GM21717 (cell line): Measurements from ENCODE around the gene NAALADL1.

Experiments used
- ATAC-seq: cut with Tn5 transposase; IDR thresholded peaks from one replicate; pipeline ENCODE4 v1.9.1; 2021; ENCODE audit warnings: mild to moderate bottlenecking, moderate library complexity; ENCODE audit not compliant: unreplicated experiment

NAALADL1 gene

GRCh38 chr11:65058419-65059054 lies at the start of gene NAALADL1:
TSS of gene NAALADL1 (minus strand) at chr11:65058553. CDS start at chr11:65058521, 32 bp downstream.
- no peak for ATAC-seq

GRCh38 chr11:65107751-65108468 lies 49.6 kb upstream of the NAALADL1 start:
- no peak for ATAC-seq

- no peak for ATAC-seq
Measured at GRCh38 chr11:65107078-65107477, 48.7 kb upstream of the NAALADL1 start.

GRCh38 chr11:65104628-65105027 lies 46.3 kb upstream of the NAALADL1 start:
- ATAC-seq = no peak

- ATAC-seq = no peak
Measured at GRCh38 chr11:65103476-65103875, 45.1 kb upstream of the NAALADL1 start.

- ATAC-seq = no peak
Measured at GRCh38 chr11:65102142-65103095, 44.1 kb upstream of the NAALADL1 start.

GRCh38 chr11:65100674-65101350 lies 42.5 kb upstream of the NAALADL1 start:
- ATAC-seq = no peak

GRCh38 chr11:65096926-65097325 lies 38.6 kb upstream of the NAALADL1 start:
- no peak for ATAC-seq

GRCh38 chr11:65095974-65096806 lies 37.8 kb upstream of the NAALADL1 start, which contains the start of gene VPS51:
TSS of gene VPS51 (plus strand) at chr11:65096214. CDS start at chr11:65096251, 37 bp downstream.
- peak; percentile 82 for ATAC-seq

- ATAC-seq = no peak
Measured at GRCh38 chr11:65095427-65095826, 37.1 kb upstream of the NAALADL1 start.

- no peak for ATAC-seq
Measured at GRCh38 chr11:65090628-65091027, 32.3 kb upstream of the NAALADL1 start.

GRCh38 chr11:65089621-65090020 lies 31.3 kb upstream of the NAALADL1 start:
- ATAC-seq = no peak

- no peak for ATAC-seq
Measured at GRCh38 chr11:65087827-65088226, 29.5 kb upstream of the NAALADL1 start.

- ATAC-seq = no peak
Measured at GRCh38 chr11:65087216-65087615, 28.9 kb upstream of the NAALADL1 start.

- no peak for ATAC-seq
Measured at GRCh38 chr11:65086809-65087208, 28.5 kb upstream of the NAALADL1 start.

- ATAC-seq = no peak
Measured at GRCh38 chr11:65085446-65085845, 27.1 kb upstream of the NAALADL1 start.

GRCh38 chr11:65084598-65085375 lies 26.4 kb upstream of the NAALADL1 start:
- ATAC-seq = peak; percentile 8

GRCh38 chr11:65083834-65084597 lies 25.7 kb upstream of the NAALADL1 start, which contains the start of the genes CDCA5 and ZFPL1:
TSS of gene CDCA5 (minus strand) at chr11:65084040. CDS start at chr11:65083978, 62 bp downstream.
TSS of gene ZFPL1 (plus strand) at chr11:65084222. CDS start at chr11:65084699, 477 bp downstream.
- ATAC-seq = peak; percentile 48
